ENCODE data around the gene DUS4L.

DNA sequence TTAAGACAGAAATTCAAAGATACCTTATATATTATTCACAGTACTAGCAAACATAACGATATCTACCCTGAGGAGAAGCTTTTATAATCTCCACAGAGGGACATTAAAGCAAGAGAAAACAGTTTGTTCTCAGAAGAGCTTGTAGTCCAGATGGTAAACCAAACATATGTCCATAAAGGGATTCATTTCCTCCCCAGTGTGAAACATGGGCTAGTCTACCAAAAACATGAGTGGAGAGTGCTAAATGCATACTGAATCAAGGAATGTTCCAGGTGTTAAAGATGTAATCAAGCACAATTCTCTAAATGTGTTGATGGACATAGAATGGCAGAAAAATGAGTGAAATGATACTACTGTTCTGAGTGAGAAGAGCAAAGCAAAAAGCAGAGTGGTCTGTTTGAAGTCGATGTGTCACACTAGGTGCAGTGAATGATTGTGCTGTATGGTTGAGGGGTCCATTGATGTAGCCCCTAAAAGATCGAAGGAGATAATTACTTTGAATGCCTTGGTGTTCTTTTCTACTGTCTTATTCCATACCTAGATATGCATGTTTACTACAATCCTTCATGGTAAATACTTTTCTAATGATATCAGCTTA lies 41.5 kb downstream of the DUS4L start:
- no peak for TF ChIP-seq POLR2AphosphoS5 (IDR thresholded peaks at IDR 0.05)
- TF ChIP-seq, protein P1, sequence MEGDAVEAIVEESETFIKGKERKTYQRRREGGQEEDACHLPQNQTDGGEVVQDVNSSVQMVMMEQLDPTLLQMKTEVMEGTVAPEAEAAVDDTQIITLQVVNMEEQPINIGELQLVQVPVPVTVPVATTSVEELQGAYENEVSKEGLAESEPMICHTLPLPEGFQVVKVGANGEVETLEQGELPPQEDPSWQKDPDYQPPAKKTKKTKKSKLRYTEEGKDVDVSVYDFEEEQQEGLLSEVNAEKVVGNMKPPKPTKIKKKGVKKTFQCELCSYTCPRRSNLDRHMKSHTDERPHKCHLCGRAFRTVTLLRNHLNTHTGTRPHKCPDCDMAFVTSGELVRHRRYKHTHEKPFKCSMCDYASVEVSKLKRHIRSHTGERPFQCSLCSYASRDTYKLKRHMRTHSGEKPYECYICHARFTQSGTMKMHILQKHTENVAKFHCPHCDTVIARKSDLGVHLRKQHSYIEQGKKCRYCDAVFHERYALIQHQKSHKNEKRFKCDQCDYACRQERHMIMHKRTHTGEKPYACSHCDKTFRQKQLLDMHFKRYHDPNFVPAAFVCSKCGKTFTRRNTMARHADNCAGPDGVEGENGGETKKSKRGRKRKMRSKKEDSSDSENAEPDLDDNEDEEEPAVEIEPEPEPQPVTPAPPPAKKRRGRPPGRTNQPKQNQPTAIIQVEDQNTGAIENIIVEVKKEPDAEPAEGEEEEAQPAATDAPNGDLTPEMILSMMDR (IDR thresholded peaks at IDR 0.05): no peak
- no peak for TF ChIP-seq POLR2A (IDR thresholded peaks at IDR 0.05)

Data from upper lobe of left lung (tissue), 4 donors.